Lower leg skin (tissue), 3 donors: ENCODE results near the gene THOC1.

Experiments
- CTCF ChIP-seq, 3 donors: fragments of 450-650 bp; IDR thresholded peaks; one replicate each; pipeline ENCODE4 v1.5.1; 2016; ENCODE audit warnings: antibody characterized with exemption in 3 of 3, mild to moderate bottlenecking in 3 of 3, moderate library complexity in 2 of 3
- POLR2A ChIP-seq, 2 donors: fragments of 450-650 bp; IDR thresholded peaks; one replicate each; pipeline ENCODE4 v1.6.1; 2016 to 2017; ENCODE audit warnings: antibody characterized with exemption in 2 of 2, mild to moderate bottlenecking in 1 of 2, moderate library complexity in 1 of 2

- TF ChIP-seq POLR2A (IDR thresholded peaks at IDR 0.05) = no peak
- TF ChIP-seq CTCF (IDR thresholded peaks at IDR 0.05) = no peak
Measured at GRCh38 chr18:210075-210474, 57.8 kb downstream of the THOC1 start.
